Sigmoid colon (tissue), 7 donors: ENCODE data around the gene NBPF8. TPM values are rescaled to one million over a fixed set of nuclear protein-coding genes. Genes with fewer than 3 reads are reported as not detected.
"Not testable (repeated sequence)": the region's sequence is repeated elsewhere in the genome, so short reads cannot be mapped to it uniquely, and the experiment has no call there.

Experiments used
- DNase-seq: peaks from one replicate; pipeline ENCODE4 v3.0.0-alpha.2; 2019
- H3K27ac ChIP-seq, 4 donors: fragments of 200-600 bp; sonication (generic); one replicate each; pipeline ENCODE4 v1.5.1; 2016 to 2019; ENCODE audit warnings: mild to moderate bottlenecking in 1 of 4
- H3K27me3 ChIP-seq, 3 donors: fragments of 200-600 bp; sonication (generic); one replicate each; pipeline ENCODE4 v1.5.1; 2019; ENCODE audit warnings: mild to moderate bottlenecking in 1 of 3
- H3K36me3 ChIP-seq, 4 donors: fragments of 200-600 bp; sonication (generic); one replicate each; pipeline ENCODE4 v1.5.1; 2016 to 2019
- H3K4me1 ChIP-seq, 4 donors: fragments of 200-600 bp; sonication (generic); one replicate each; pipeline ENCODE4 v1.5.1; 2017 to 2019
- H3K4me3 ChIP-seq, 4 donors: fragments of 200-600 bp; sonication (generic); one replicate each; pipeline ENCODE4 v1.5.1; 2017 to 2019; ENCODE audit warnings: mild to moderate bottlenecking in 2 of 4, moderate library complexity in 1 of 4
- H3K9me3 ChIP-seq, 4 donors: fragments of 200-600 bp in 3 of 4; sonication (generic) in 3 of 4; one replicate each; pipeline versions ENCODE4 v1.5.1 to v1.6.1; 2013 to 2019
- POLR2AphosphoS5 ChIP-seq, 4 donors: sonication (generic); formaldehyde crosslinking; IDR thresholded peaks; one replicate each; pipeline ENCODE4 v1.6.1; 2017; ENCODE audit warnings: antibody characterized with exemption in 4 of 4
- WGBS, 2 donors: extraction: QIAGEN DNeasy Blood & Tissue Kit; methylation state at CpG; one replicate each; pipeline ENCODE4 v1.1.7; 2013; 5-methylcytosine and 5-hydroxymethylcytosine counted together
- intact Hi-C: fragments of 100-400 bp; cut with DNase I; formaldehyde crosslinking; loops from one replicate; pipeline ENCODE4 v1.15.1; 2023
- polyA plus RNA-seq, 3 donors: library from polyadenylated mRNA; stranded (reverse); fragments of 200-250 nt; gene quantifications; one replicate each; pipeline ENCODE4 v1.2.3, GENCODE V29; 2013
- total RNA-seq, 4 donors: library from RNA; depleted of rRNA; stranded (reverse); fragments of >200 nt; gene quantifications; one replicate each; pipeline ENCODE4 v1.1.0, GENCODE V29; 2016
- donor health status: healthy with polysubstance abuse.
- donor health status: Bipolar disorder and iron deficiency.
- donor health status: healthy.

NBPF8 gene
- total and polyA plus RNA-seq, 7 donors: 1.2 to 23.8 (median 6.4) TPM

DNA sequence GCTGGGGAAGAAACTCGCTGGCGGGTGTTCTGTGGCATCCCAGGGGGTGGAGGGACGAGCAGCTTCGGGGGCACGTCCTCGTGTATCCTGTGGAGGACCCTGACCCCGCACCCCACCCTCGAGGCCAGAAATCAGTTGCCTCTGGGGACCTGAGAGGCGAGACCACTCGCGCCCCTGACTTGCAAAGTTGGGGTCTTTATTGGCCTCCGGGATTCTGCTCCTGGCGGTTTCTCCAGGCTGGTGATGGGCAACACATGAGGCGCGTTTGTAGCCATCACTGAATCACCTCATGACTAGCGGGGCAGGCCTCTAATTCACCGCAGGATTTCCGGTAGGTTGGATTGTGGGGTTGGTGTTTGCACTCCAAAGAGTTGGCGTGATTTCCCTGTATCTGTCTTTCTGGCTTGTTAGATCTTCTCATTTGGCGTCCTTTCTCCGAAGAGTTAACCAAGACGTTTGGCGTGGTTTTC, 692 bp downstream of the NBPF8 start:
- DNase-seq: peak; percentile 65
- H3K4me1 ChIP-seq, H3K9me3 ChIP-seq, intact Hi-C loops, H3K36me3 ChIP-seq, H3K27me3 ChIP-seq: not testable (repeated sequence)
- Histone ChIP-seq H3K4me3 (peak overlapping the region; percentile 62 to 66 (median 63)), H3K27ac (peak overlapping the region; percentile 79 to 86 (median 84))
- WGBS, 2 donors: 1 to 6% methylated on average over 21 of the region's 23 CpGs
- peak in 1 of 4 donors; percentile 58 for TF ChIP-seq POLR2AphosphoS5 (IDR thresholded peaks at IDR 0.05)

DNA sequence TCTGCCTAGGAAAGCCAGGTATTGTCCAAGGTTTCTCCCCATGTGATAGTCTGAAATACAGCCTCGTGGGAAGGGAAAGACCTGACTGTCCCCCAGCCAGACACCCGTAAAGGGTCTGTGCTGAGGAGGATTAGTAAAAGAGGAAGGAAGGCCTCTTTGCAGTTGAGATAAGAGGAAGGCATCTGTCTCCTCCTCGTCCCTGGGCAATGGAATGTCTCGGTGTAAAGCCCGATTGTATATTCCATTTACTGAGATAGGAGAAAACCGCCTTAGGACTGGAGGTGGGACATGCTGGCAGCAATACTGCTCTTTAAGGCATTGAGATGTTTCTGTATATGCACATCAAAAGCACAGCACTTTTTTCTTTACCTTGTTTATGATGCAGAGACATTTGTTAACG, 10.2 kb downstream of the NBPF8 start:
- H3K4me1 ChIP-seq, H3K4me3 ChIP-seq, DNase-seq, H3K36me3 ChIP-seq, H3K27ac ChIP-seq, H3K9me3 ChIP-seq, H3K27me3 ChIP-seq, intact Hi-C loops: not testable (repeated sequence)
- 69 to 79% methylated on average over 7 of the region's 7 CpGs for WGBS, 2 donors

DNA sequence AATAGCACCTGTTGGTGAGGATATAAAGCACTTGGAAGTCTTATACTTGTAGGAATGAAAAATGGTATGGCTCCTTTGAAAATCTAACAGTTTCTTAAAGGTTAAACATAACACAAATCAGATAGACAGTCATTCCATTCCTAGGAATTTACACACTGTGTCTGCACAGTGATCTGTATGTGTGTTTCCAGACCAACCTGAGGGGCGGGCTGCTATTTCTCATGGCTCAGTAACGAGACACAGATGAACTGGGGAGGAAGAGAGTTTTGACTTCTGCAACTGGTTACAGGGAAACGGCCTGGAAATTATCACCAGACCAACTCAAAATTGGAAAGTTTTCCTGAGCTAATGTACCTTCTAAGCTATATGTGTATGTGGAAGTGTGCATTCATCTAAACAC, 16.8 kb downstream of the NBPF8 start:
- H3K27me3 ChIP-seq, intact Hi-C loops, H3K4me3 ChIP-seq, H3K27ac ChIP-seq, H3K9me3 ChIP-seq, H3K36me3 ChIP-seq, H3K4me1 ChIP-seq, DNase-seq: not testable (repeated sequence)
- WGBS, 2 donors: 47 to 56% methylated on average over 3 of the region's 3 CpGs

DNA sequence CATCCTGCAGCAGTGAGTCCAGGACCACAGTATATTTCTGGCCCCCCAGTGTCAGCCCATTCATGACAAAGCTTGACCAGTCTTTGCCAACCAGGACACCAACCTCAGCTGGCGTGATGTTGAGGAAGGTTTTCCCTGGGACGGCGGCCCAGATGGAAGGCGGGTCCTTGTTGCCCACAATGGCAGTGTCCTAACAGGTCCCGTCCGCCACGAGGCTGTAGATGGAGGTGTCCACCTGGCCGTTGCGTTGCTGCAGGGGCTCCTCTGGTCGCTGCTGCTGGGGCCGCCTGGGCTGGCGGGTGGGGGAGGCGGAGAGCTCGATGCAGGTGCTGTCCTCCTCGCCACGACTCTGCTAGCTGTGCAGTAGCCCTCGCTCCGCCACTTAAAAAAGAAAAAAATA, 19.0 kb downstream of the NBPF8 start:
- H3K4me1 ChIP-seq, DNase-seq, intact Hi-C loops, H3K36me3 ChIP-seq, H3K27me3 ChIP-seq, H3K4me3 ChIP-seq, H3K9me3 ChIP-seq, H3K27ac ChIP-seq: not testable (repeated sequence)
- 96 to 98% methylated on average over 17 to 18 of the region's 18 CpGs for WGBS, 2 donors

DNA sequence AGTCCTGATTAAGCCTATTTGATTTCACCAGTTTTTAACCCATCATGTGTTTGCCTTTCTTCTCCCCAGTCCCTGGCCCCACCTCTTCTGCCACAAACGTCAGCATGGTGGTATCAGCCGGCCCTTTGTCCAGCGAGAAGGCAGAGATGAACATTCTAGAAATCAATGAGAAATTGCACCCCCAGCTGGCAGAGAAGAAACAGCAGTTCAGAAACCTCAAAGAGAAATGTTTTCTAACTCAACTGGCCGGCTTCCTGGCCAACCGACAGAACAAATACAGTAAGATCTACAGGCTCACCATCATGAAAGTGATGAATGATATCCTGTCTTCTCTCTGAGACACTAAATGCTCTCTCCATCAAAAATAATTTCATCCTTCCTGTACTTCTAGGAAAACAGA, 34.3 kb downstream of the NBPF8 start:
- H3K36me3 ChIP-seq, H3K4me3 ChIP-seq, H3K27me3 ChIP-seq, H3K9me3 ChIP-seq, intact Hi-C loops, H3K27ac ChIP-seq, H3K4me1 ChIP-seq, DNase-seq: not testable (repeated sequence)
- WGBS, 2 donors: 34 to 38% methylated on average over 2 of the region's 5 CpGs

Other genes with a start within 250 kb of the NBPF8 start
- 10 to 100 TPM; 25.8 to 28.5 (median 27.9) TPM for gene SEC22B, start 238.5 kb upstream of the NBPF8 start, total RNA-seq
- gene SEC22B, start 238.5 kb upstream of the NBPF8 start, polyA plus RNA-seq: 10 to 100 TPM; 16.2 to 24.0 (median 20.6) TPM